ENCODE results near the gene ADGRD1. TPM values are rescaled to one million over a fixed set of nuclear protein-coding genes. Genes with fewer than 3 reads are reported as not detected.
A peak's percentile ranks its signal among the peaks of the same experiment; 100 is the strongest.
"Not testable (repeated sequence)": the region's sequence is repeated elsewhere in the genome, so short reads cannot be mapped to it uniquely, and the experiment has no call there.

ADGRD1 gene
- total RNA-seq, 2 experiments from 2014 or later: 0.64 to 1.0 TPM

DNA sequence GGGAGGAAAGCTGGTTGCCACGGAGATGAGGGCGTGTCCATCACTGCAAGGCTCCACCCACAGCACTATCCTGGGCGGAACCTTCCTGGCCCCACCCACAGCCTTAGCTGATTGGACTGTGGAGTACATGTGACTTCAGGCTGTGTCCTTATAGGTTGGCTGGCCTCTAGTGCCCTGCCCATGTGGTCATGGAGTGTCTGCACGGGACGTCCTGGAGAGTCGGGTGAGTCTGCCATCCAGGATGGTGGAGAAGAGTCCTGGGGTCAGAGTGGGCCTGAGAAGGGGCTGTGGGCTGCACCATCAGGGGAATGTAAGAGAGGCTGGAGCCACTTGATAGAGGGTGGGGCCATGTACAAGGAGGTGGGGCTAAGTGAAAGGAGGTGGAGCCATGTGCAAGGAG lies 117.0 kb downstream of the ADGRD1 start:
- DNase-seq; H3K4me3 Mint-ChIP-seq; H3K27ac Mint-ChIP-seq; H3K4me1 Mint-ChIP-seq (ENCODE audit: low read depth); H3K27me3 Mint-ChIP-seq; H3K9me3 Mint-ChIP-seq; POLR2A ChIA-PET; H3K36me3 Mint-ChIP-seq; CTCF ChIA-PET; intact Hi-C loops (cut with micrococcal nuclease): not testable (repeated sequence)

DNA sequence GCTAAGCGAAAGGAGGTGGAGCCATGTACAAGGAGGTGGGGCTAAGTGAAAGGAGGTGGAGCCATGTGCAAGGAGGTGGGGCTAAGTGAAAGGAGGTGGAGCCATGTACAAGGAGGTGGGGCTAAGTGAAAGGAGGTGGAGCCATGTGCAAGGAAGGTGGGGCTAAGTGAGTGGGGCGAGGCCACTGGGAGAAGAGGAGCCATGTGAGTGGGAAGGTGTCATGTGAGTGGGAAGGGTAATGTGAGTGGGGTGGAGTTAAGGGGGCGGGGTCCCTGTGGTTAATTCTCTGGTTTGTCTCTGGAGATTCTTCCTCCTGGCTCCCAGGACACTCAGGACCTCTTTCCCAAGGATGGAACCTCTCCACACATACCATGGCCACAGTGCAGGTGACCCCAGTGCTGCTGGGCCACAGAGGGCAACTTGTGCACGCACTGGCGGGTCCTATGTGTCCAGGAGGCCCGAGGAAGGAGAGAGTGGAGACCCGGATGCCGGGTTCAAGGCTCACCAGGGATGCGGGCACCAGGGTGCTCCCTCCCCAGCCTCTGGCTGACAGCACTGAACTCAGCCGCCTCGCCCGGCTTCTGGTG lies 117.6 kb downstream of the ADGRD1 start:
- DNase-seq; intact Hi-C loops (cut with micrococcal nuclease): not testable (repeated sequence)

DNA sequence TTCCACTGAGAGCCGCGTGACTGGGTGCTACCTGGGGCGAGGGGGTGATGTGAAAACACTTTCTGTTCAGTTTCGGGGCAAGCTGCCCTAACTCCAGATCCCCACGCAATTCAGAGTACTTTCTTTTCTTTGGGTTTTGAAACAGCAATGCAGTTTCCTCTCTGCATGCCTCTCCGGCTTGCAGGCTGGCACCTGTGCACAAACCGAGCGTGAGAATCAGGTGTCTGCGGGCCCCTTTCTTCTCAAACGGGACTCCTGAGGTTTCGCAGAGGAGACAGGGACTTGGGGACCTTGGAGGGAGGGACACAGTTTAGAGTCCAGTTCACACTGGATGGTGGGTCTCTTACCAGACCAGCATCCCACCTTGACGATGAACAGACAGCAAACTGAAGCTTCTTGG lies 118.2 kb downstream of the ADGRD1 start:
- H3K4me1 Mint-ChIP-seq (ENCODE audit: low read depth); DNase-seq; POLR2A ChIA-PET; H3K9me3 Mint-ChIP-seq; H3K36me3 Mint-ChIP-seq; H3K27me3 Mint-ChIP-seq; CTCF ChIA-PET; H3K27ac Mint-ChIP-seq; intact Hi-C loops (cut with micrococcal nuclease); H3K4me3 Mint-ChIP-seq: not testable (repeated sequence)

More for the DNA sequence above, 117.6 kb downstream of the ADGRD1 start:
- POLR2A ChIA-PET; H3K27ac Mint-ChIP-seq; H3K4me3 Mint-ChIP-seq; H3K9me3 Mint-ChIP-seq; H3K27me3 Mint-ChIP-seq; H3K4me1 Mint-ChIP-seq (ENCODE audit: low read depth); H3K36me3 Mint-ChIP-seq; CTCF ChIA-PET: not testable (repeated sequence)

DNA sequence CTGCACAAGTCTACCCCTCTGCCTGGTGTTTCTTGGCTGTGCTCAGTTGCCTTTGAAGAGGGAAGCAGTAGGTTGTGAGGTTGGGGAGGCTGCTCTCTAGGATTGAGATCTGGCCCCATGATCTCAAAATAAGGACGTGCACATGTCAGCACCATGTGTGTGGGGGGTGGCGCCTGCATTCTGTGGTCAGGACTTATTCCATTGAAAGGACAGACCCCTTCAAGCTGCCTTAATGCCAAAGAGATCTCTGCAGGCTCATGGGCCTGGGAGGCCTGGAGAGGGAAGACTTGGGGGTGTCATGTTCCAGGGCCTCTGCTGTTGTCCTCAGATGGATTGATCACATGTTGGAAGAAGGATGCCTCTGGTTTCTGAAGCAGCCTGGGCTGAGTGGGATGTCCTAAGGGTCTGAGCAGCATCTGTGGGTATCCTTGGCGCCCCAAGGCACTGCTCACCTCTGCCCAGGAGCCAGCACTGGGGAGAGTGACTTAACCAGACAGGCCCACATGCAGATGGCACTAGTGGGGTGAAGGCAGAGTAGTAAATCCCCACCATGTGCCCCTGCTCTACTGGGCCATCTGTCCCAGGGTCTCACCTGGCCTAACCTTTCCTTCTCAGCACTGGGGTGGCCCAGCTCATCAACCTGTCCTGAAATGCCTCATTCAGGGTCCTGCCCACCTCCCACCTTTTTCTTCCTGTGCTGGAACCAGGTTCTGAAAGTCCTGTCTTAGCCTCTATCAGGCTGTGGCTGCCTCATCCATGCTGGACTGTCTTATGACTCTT lies 118.9 kb downstream of the ADGRD1 start:
- intact Hi-C loops (cut with micrococcal nuclease): no loop called here
- CTCF ChIA-PET: no interaction called here
- Mint-ChIP-seq H3K27me3 (no peaks in the 10 kb centered on the region), H3K36me3 (no peaks in the 10 kb centered on the region), H3K9me3 (peaks cover 3% of the 10 kb centered on the region), H3K4me1 (ENCODE audit: low read depth) (no peaks in the 10 kb centered on the region), H3K27ac (no peak overlapping the region), H3K4me3 (no peak overlapping the region)
- POLR2A ChIA-PET: no interaction called here
- no peak for DNase-seq

DNA sequence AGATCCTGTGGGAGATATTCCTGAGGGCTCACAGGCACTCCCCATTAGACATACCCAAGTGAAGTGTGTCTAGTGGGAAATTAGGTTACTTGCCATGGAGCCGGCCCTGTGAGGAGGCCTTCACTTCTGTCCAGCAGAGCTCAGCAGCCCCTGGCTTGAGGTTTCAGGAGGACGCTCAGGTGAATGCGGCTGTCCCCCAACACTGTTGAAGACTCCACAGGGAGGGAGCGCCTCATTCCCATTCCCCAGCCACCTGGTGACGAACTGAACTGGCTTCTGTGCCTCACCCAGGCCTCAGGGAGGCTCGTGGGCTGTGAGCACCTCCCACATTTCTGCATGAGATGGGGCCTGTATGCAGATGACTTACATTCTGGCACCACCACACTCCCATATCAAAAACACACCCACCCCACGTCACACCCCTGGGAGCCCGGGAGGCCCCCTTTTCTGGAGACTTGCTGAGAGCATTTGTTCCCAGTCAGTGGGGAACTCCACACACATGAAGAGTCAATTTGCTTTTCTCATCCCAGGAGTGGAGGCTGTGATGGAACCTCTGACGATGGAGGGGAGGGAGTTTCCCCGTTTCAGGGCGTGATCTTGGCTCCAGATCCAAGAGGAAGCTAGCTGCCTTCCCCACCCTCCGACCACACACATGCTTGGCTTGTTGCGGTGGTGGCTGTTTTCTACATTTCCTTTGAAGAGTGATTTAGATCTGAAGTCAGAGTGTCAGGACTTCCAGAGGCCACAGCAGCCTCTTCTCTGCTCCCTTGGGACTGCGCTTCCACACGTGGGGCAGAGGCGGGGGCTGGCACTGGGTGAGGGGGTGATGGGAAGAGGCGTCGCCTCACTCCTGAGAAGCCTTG lies 120.7 kb downstream of the ADGRD1 start:
- peaks cover 3% of the 10 kb centered on the region for H3K9me3 Mint-ChIP-seq
- CTCF ChIA-PET: no interaction called here
- H3K4me3 Mint-ChIP-seq: no peak overlapping the region
- POLR2A ChIA-PET: no interaction called here
- intact Hi-C loops (cut with micrococcal nuclease): no loop called here
- H3K27me3 Mint-ChIP-seq: peaks cover 2% of the 10 kb centered on the region
- peak; percentile 24 for DNase-seq
- H3K4me1 Mint-ChIP-seq (ENCODE audit: low read depth): no peaks in the 10 kb centered on the region
- no peaks in the 10 kb centered on the region for H3K36me3 Mint-ChIP-seq
- no peak overlapping the region for H3K27ac Mint-ChIP-seq

DNA sequence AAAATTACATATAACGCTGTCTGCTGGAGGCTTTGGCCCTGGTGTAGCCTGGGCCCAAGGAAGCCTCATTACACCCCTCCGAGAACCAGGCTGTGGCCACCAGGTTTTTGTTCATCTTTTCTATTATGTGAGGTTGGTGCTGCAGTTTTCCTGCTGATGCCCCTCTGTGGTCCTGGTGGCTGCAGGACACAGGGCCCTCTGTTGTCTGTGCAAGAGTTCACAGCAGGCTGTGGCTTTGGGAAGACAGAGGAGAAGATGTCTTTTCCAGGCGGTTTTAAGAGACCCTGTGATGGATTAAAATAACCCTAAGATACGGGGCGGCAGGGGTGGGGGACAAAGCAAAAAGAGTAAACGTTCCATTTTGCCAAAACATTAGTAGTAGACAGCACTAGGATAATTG lies 121.5 kb downstream of the ADGRD1 start:
- H3K36me3 Mint-ChIP-seq: no peaks in the 10 kb centered on the region
- intact Hi-C loops (cut with micrococcal nuclease): no loop called here
- H3K4me1 Mint-ChIP-seq (ENCODE audit: low read depth): no peaks in the 10 kb centered on the region
- ChIA-PET CTCF (no interaction called here), POLR2A (no interaction called here)
- no peak for DNase-seq
- H3K9me3 Mint-ChIP-seq: peaks cover 3% of the 10 kb centered on the region
- no peak overlapping the region for H3K27ac Mint-ChIP-seq
- H3K27me3 Mint-ChIP-seq: peaks cover 2% of the 10 kb centered on the region
- no peak overlapping the region for H3K4me3 Mint-ChIP-seq

DNA sequence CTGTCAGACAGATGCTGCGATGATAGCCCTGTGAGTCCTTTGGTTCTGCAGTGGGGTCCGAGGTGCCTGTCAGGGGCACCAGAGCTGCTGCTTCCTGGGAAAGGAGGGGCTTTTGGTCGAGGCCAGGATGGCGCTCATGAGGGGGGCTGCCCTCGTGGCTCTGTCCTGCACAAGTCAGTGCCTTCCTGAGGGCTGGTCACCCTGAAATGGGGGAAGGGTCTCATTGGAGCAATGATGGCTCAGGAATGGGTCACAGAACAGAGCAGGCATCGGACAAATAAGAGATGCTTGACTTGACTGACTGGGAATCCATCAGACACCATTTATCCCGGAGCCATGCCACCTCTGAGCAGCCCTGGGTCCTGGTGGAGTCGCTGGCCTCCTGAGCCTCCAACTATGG lies 121.9 kb downstream of the ADGRD1 start:
- CTCF ChIA-PET: no interaction called here
- H3K36me3 Mint-ChIP-seq: no peaks in the 10 kb centered on the region
- intact Hi-C loops (cut with micrococcal nuclease): no loop called here
- no peak overlapping the region for H3K4me3 Mint-ChIP-seq
- POLR2A ChIA-PET: no interaction called here
- H3K9me3 Mint-ChIP-seq: peaks cover 2% of the 10 kb centered on the region
- no peak overlapping the region for H3K27ac Mint-ChIP-seq
- H3K27me3 Mint-ChIP-seq: peaks cover 2% of the 10 kb centered on the region
- no peaks in the 10 kb centered on the region for H3K4me1 Mint-ChIP-seq (ENCODE audit: low read depth)
- no peak for DNase-seq

DNA sequence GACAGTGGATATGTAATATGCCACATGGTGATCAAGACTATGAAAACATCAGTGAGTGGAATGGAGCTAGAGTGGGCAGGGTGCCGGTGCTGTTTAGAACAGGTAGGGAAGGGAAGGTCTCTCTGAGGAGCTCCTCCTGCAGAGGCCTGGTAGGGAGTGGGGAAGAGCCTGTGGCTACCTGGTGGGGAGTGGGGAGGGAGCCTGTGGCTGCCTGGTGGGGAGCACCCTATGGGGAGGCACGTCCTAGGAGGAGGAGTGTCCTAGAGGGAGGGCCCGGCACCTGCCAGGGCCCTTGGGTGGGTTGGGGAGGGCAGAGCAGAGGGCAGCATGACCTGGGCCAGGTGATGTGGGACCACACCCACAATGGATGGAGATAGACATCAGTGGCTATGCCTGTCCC lies 122.6 kb downstream of the ADGRD1 start:
- Mint-ChIP-seq H3K27me3 (peaks cover 2% of the 10 kb centered on the region), H3K4me3 (no peak overlapping the region), H3K27ac (no peak overlapping the region), H3K36me3 (no peaks in the 10 kb centered on the region), H3K4me1 (ENCODE audit: low read depth) (no peaks in the 10 kb centered on the region), H3K9me3 (no peaks in the 10 kb centered on the region)
- no peak for DNase-seq
- ChIA-PET POLR2A (no interaction called here), CTCF (no interaction called here)
- intact Hi-C loops (cut with micrococcal nuclease): no loop called here

DNA sequence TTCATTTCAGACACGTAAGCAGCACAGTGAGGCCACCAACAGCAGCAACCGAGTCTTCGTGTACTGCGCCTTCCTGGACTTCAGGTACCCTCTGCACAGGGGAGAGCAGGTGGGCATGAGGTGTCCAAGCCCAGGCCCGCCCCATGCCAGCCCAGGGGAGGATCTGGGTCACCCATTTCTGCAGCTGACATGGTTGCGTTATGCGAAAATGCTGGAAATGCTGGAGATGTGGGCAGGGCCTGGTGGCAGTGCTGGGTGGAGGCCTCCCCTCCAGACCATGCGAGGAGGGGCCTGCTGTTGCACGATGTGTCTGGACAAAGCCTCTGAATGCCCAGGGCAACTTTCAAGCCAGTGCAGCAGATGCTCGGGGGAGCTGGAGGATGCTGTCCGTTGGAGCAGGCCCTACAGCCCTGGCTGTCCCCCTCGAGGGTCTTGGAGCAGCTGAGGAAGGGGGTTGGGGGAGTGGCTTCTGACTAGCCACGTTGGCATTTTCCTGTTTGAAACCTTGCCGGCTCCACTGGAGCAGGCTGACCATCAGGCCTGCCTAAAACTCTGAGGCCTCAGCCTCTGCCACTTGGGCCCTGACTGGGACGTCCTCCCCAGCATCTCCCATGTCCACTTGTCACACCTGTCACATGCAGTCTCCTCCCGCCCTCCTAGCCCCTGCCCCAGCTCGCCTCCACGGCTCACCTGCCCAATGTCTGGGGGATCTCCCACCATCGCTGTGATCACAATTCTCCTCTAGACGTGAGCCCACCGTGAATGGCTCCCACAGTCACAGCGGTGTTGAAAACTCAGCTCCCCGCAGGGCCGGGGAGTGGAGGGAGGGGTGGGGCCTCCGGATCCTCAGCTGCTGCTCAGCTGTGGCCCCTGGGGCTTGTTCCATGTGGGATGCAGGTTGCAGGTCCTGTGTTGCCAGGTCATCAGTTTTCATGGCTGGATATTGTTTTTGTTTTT lies 123.4 kb downstream of the ADGRD1 start:
- H3K36me3 Mint-ChIP-seq: no peaks in the 10 kb centered on the region
- intact Hi-C loops (cut with micrococcal nuclease): no loop called here
- ChIA-PET CTCF (interaction anchor here (0.6 kb wide), 1 partner anchor 29 kb away, joined by 3 read pairs; no protein-coding TSS in a partner anchor), POLR2A (no interaction called here)
- H3K4me3 Mint-ChIP-seq: no peak overlapping the region
- no peaks in the 10 kb centered on the region for H3K4me1 Mint-ChIP-seq (ENCODE audit: low read depth)
- H3K9me3 Mint-ChIP-seq: no peaks in the 10 kb centered on the region
- H3K27me3 Mint-ChIP-seq: peaks cover 2% of the 10 kb centered on the region
- no peak for DNase-seq
- no peak overlapping the region for H3K27ac Mint-ChIP-seq

DNA sequence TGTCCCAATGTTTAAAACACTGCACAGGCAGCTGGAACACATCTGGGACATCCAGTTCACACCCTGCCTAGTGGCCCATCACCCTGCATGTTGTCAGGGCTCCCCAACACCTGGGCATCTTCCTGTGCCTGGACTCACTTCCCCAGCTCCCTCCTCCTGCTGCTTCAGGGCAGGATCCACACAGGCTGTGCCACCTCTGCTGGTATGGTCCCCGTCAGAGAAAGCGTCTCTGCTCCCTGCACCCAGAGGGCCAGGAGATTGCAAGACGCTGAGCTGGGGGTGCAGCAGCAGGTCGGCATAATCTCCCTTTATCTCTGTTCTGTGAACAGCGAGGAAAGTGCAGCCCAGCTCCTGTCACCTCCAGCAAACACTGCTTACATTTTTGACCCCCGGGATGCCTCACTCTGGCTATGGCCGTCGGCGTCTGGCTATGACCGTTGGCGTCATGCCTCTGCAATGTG lies 124.3 kb downstream of the ADGRD1 start:
- Mint-ChIP-seq H3K36me3 (no peaks in the 10 kb centered on the region), H3K4me1 (ENCODE audit: low read depth) (no peaks in the 10 kb centered on the region), H3K4me3 (no peak overlapping the region), H3K27me3 (peaks cover 2% of the 10 kb centered on the region), H3K27ac (no peak overlapping the region), H3K9me3 (no peaks in the 10 kb centered on the region)
- intact Hi-C loops (cut with micrococcal nuclease): no loop called here
- CTCF ChIA-PET: no interaction called here
- POLR2A ChIA-PET: no interaction called here
- DNase-seq: no peak

DNA sequence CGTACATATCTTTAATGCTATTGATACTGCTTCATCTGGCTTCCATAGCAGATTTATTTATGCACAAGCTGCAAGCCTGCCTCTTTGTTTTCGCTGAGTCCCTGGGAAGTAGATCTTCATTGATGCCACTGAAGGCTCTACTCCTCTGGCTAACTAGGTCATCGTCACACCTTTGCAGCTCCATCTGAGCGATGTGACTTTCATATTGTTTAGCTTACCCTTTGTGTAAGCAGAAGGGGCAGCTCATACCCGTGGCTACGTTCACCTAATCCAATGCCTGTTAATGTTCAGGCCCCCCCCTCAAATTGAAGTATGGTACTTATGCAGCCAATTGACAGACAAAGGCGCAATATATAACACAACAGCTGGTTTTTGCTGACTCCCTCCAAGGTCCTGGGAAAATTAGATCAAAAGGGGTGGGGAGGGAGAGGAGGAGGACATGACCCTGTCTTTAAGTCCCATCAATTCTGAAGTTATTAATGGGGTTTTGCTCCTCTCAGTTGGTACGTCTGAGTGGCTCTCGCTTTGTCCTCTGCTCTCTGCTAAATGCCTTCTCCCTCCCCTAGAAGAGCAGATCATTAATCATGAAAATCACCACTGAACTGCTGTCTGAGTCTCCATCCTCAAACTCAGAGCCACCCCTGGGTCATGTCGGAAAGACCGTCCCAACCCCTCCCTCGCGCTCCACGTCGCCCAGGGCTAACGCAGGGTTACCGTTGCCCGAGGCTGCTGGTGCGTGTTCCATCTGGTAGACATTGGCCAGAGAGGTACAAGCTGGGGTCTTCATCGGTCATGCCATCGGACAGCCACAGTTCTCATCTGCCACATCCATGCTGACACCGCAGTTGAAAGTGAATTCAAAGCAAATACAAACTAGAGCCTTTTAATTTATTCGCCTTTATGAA lies 128.8 kb downstream of the ADGRD1 start:
- H3K36me3 Mint-ChIP-seq: no peaks in the 10 kb centered on the region
- no peaks in the 10 kb centered on the region for H3K4me1 Mint-ChIP-seq (ENCODE audit: low read depth)
- peaks cover 11% of the 10 kb centered on the region for H3K27me3 Mint-ChIP-seq
- intact Hi-C loops (cut with micrococcal nuclease): no loop called here
- DNase-seq: no peak
- H3K9me3 Mint-ChIP-seq: no peaks in the 10 kb centered on the region
- no peak overlapping the region for H3K27ac Mint-ChIP-seq
- ChIA-PET POLR2A (no interaction called here), CTCF (no interaction called here)
- H3K4me3 Mint-ChIP-seq: no peak overlapping the region
